Muscle of back (tissue), 13 donors: ENCODE results near the gene ACTR5. TPM values are rescaled to one million over a fixed set of nuclear protein-coding genes. Genes with fewer than 3 reads are reported as not detected.

ENCODE experiments used
- DNase-seq, 3 donors: peaks; one replicate each; pipeline versions ENCODE4 v3.0.0 to v3.0.0-alpha.2; 2013
- long read RNA-seq, 9 donors: transcript quantifications; one replicate each; lab custom pipeline, GENCODE V29; 2026
- polyA plus RNA-seq, 10 donors: library from polyadenylated mRNA; unstranded; fragments of 120-200 nt; gene quantifications; one replicate each; pipeline ENCODE4 v1.2.1, GENCODE V29; 2013; ENCODE audit not compliant: insufficient read length in 10 of 10

The ACTR5 gene
- polyA plus RNA-seq = 1 to 10 TPM; 4.5 to 7.4 (median 5.9) TPM
- long read RNA-seq, donor 1 = 0 reads
- long read RNA-seq, donor 2, partial matches to known transcripts = 0 of 3 reads
- long read RNA-seq, donor 2, other reads (novel, unspliced or antisense) = 0 of 3 reads
- long read RNA-seq, donor 3 = 0 reads
- long read RNA-seq, donor 4 = 0 reads
- long read RNA-seq, donor 5, partial matches to known transcripts = 0 of 2 reads
- long read RNA-seq, donor 5, other reads (novel, unspliced or antisense) = 0 of 2 reads
- long read RNA-seq, donor 6, partial matches to known transcripts = 0 of 1 reads
- long read RNA-seq, donor 6, other reads (novel, unspliced or antisense) = 0 of 1 reads
- long read RNA-seq, donor 7, partial matches to known transcripts = 0 of 4 reads
- long read RNA-seq, donor 7, other reads (novel, unspliced or antisense) = 0 of 4 reads
- long read RNA-seq, donor 8, partial matches to known transcripts = 0 of 3 reads
- long read RNA-seq, donor 8, other reads (novel, unspliced or antisense) = 0 of 3 reads
- long read RNA-seq, donor 9 = 0 reads

- DNase-seq = peak; percentile 87 to 97 (median 93)
These were observed at the start of gene ACTR5 for GRCh38 chr20:38748097-38748860. Gene ACTR5 (plus strand): TSS chr20:38748460. CDS start chr20:38748479, 19 bp downstream.

- no peak for DNase-seq
These were observed 49.7 kb upstream of the ACTR5 start for GRCh38 chr20:38698541-38698940.

GRCh38 chr20:38700141-38700540 is 48.1 kb upstream of the ACTR5 start:
- DNase-seq = no peak

DNA sequence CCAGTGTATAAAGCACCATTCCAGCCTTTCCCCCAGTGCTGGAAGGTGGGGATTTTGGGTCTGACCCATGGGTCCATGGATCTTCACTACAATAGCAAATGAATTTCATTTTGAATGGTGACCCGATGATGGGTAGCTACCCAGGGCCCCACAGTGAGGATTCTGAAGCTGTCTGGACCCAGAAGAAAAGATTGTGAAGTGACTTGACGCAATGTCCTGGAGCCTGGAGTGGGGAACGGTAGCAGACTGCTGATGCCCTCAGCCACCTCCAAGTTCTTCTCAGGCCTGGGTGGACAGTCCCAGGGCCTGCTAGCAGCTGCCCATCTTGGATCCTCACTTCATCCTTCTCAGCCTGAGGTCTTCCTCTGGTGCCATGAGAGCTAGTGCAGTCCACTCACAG is 47.3 kb upstream of the ACTR5 start:
- DNase-seq = no peak

DNA sequence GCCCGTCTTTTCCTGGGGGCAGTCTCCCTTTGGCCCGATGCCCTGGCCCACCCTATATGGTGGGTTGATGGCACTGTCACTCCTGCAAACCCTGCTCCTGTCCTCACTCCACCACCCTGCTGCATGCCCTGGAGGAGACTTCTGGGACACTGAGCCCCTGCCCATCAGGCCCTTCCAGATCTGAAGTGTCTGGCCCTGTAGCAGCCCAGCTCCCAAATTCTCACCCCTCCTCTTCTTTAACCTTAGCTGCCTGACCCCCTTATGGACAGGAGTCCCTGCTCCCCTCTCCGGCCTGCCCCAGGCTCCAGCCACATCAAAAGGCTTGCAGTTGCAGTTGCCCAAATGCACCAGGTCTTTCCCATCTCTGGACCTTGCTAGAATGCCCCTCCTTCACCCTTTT is 44.7 kb upstream of the ACTR5 start:
- DNase-seq = no peak

- no peak for DNase-seq
These were observed 44.1 kb upstream of the ACTR5 start for GRCh38 chr20:38704136-38704535.

DNA sequence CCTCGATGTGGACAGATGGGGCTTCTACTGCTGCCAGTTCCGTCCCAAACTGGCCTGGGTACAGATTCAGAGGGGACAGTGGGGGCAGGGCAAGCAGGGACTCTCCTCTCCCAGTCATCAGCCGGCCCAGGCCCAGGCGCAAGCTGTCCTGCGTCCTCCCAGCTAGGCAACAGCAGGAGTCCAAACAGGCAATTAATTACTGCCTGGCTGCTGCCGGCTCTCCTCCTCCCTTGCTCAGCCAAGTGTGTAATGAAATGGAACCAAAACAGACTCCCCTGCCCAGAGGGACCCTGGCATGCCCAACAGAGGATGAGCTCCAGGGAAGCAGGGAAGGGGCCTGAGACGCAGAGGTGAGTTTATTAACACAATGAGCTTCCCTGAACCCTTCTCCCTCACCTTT is 41.8 kb upstream of the ACTR5 start:
- no peak for DNase-seq

DNA sequence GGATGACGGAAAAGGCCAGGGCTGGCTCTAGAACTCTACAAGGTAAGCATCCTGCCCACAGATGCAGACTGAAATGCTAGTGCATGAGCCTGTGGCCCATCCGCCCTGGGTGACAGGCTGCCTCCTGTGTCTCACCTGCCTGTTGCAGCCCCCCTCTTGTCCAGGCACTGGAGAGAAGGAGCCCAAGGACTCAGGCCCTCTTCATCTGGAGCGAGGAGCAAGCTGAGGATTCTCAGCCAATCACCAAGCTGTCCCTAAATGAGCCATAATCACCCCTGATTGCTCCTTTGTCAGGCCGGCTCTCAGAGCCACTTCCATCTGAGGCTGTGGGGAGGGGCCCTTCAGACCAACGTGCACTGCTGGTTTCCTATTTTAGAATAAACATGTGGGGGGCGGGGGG is 34.0 kb upstream of the ACTR5 start:
- no peak for DNase-seq

GRCh38 chr20:38715646-38716045 is 32.6 kb upstream of the ACTR5 start:
- DNase-seq = no peak

DNA sequence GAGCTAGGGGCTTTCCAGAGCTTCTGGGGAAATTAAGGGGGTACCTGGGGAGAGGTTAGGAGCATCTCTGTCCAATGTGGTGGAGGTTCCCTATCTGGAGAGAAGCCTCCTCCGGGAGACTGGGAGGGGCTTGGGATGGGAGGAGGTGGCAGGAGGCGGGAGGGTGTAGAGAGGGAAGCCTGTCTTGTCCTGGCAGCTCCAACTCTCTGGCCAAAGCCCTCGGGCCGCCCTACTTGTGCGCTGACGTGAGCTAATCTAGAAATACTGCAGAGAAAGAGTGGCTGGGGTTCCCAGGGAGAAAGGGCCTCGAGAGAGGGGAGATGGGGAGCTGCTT is 25.6 kb upstream of the ACTR5 start:
- no peak for DNase-seq

DNA sequence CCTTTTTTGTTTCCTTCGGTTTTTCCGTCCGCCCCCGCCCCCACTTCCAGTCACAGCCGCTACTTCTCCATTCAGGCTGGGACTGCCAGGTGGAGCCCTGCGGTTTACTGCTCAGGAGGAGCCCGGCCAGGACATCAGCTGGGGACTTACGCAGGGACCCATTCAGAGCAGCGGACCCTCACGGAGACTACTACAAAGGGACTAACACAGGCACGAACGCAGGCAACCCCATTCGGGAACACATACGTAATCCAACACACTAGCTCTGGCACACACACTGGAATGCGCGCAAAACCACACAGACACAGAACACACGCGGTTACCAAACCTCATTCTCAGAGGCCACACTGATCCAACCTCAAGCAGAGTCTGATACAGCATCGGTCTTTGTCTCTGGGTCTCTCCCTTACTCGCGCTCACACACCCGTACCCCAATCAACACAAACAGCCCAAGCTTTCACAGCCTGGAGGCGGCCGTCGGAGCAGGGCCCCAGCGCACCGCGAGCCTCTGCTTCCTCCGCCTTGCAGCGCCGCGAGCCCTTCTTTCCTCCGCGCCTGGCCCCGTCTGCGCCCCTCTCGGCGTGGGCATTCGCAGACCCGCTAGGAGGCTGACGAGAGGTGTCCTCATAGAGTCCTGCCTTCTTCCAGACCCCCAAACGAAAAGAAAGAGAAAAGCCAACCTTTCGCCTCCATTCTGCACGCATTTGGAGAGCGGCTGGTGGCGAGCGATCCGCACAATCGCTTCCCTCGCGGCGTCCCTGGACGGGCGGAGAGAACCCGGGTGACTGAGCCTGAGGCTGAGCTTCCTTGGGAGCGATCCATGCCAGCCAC is 25.0 kb upstream of the ACTR5 start:
- peak in 1 of 3 donors; percentile 22 for DNase-seq

- peak in 1 of 3 donors; percentile 19 for DNase-seq
These were observed 24.2 kb upstream of the ACTR5 start, which contains the start of gene SLC32A1 for GRCh38 chr20:38723848-38724625. Gene SLC32A1 (plus strand): TSS chr20:38724486. CDS start chr20:38724725, 239 bp downstream.

- DNase-seq = peak in 1 of 3 donors; percentile 13
These were observed 23.6 kb upstream of the ACTR5 start for GRCh38 chr20:38724626-38725147.

GRCh38 chr20:38725148-38725901 is 22.9 kb upstream of the ACTR5 start:
- DNase-seq = peak in 1 of 3 donors; percentile 13

GRCh38 chr20:38725931-38726803 is 22.1 kb upstream of the ACTR5 start:
- peak in 2 of 3 donors; percentile 41 to 68 for DNase-seq

- peak in 2 of 3 donors; percentile 40 to 59 for DNase-seq
These were observed 21.3 kb upstream of the ACTR5 start for GRCh38 chr20:38726804-38727606.

DNA sequence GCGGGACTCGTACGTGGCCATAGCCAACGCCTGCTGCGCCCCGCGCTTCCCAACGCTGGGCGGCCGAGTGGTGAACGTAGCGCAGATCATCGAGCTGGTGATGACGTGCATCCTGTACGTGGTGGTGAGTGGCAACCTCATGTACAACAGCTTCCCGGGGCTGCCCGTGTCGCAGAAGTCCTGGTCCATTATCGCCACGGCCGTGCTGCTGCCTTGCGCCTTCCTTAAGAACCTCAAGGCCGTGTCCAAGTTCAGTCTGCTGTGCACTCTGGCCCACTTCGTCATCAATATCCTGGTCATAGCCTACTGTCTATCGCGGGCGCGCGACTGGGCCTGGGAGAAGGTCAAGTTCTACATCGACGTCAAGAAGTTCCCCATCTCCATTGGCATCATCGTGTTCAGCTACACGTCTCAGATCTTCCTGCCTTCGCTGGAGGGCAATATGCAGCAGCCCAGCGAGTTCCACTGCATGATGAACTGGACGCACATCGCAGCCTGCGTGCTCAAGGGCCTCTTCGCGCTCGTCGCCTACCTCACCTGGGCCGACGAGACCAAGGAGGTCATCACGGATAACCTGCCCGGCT is 20.6 kb upstream of the ACTR5 start:
- peak in 1 of 3 donors; percentile 33 for DNase-seq
